OCI-LY7 (cell line): Measurements from ENCODE around the gene GNG7. TPM values are rescaled to one million over a fixed set of nuclear protein-coding genes. Genes with fewer than 3 reads are reported as not detected.

Experiments used
- BruUV-seq: library from RNA; stranded (reverse); fragments of 400-500 nt; replicated peaks from 2 replicates; lab custom pipeline; 2021; lab: Mats Ljungman, UMichigan
- CTCF ChIA-PET: fragments of 300-600 bp; sonication (Branson Sonifier 250); formaldehyde crosslinking; loops from one replicate; lab custom pipeline; 2022; ENCODE audit warnings: antibody characterized with exemption; ENCODE audit not compliant: unreplicated experiment; lab: Charles Lee
- POLR2A ChIA-PET: fragments of 300-600 bp; sonication (Branson Sonifier 250); formaldehyde crosslinking; loops from one replicate; lab custom pipeline; 2022; ENCODE audit warnings: antibody characterized with exemption; lab: Charles Lee
- DNase-seq: peaks from one replicate; pipeline ENCODE4 v3.0.0-alpha.2; 2015; ENCODE audit warnings: low spot score
- H2AFZ ChIP-seq: fragments of 200-600 bp; sonication (generic), shearing (Covaris generic); 2 replicates; pipeline ENCODE4 v1.6.1; 2014; ENCODE audit warnings: mild to moderate bottlenecking, antibody characterized with exemption, low read length, moderate library complexity
- H3K27ac ChIP-seq: fragments of 200-600 bp; sonication (generic); 2 replicates; pipeline ENCODE4 v1.5.1; 2014; ENCODE audit warnings: mixed run types, low read depth, mild to moderate bottlenecking, moderate library complexity, low read length, inconsistent platforms; ENCODE audit not compliant: poor library complexity, severe bottlenecking
- H3K36me3 ChIP-seq: fragments of 200-600 bp; sonication (generic); 2 replicates; pipeline ENCODE4 v1.6.1; 2014; ENCODE audit warnings: mild to moderate bottlenecking, antibody characterized with exemption, low read length, moderate library complexity, mixed read lengths; ENCODE audit not compliant: insufficient read depth
- H3K4me1 ChIP-seq: fragments of 200-600 bp; sonication (generic); 2 replicates; pipeline ENCODE4 v1.5.1; 2014; ENCODE audit warnings: mild to moderate bottlenecking, low read length; ENCODE audit not compliant: insufficient read depth, poor library complexity, severe bottlenecking
- H3K4me2 ChIP-seq: fragments of 200-600 bp; sonication (generic); 2 replicates; pipeline ENCODE4 v1.6.1; 2014; ENCODE audit warnings: mild to moderate bottlenecking, low read length
- H3K4me3 ChIP-seq: fragments of 200-600 bp; sonication (generic); 2 replicates; pipeline ENCODE4 v1.5.1; 2014; ENCODE audit warnings: mild to moderate bottlenecking, low read depth, low read length; ENCODE audit not compliant: poor library complexity, severe bottlenecking
- H3K79me2 ChIP-seq: fragments of 200-600 bp; sonication (generic); 2 replicates; pipeline ENCODE4 v1.6.1; 2016; ENCODE audit warnings: low read depth, mild to moderate bottlenecking, low read length, moderate library complexity, mixed read lengths; ENCODE audit not compliant: insufficient read depth
- H3K9me2 ChIP-seq: fragments of 200-600 bp; sonication (generic); 2 replicates; pipeline ENCODE4 v1.6.1; 2016; ENCODE audit warnings: mild to moderate bottlenecking, low read length, mixed read lengths; ENCODE audit not compliant: insufficient read depth
- H3K9me3 ChIP-seq: fragments of 200-600 bp; sonication (generic); 2 replicates; pipeline ENCODE4 v1.6.1; 2014; ENCODE audit warnings: mild to moderate bottlenecking, mixed run types, low read length, mixed read lengths
- H4K20me1 ChIP-seq: fragments of 200-600 bp; sonication (generic); 2 replicates; pipeline ENCODE4 v1.6.1; 2014; ENCODE audit warnings: mild to moderate bottlenecking, antibody characterized with exemption, low read length, moderate library complexity, mixed read lengths; ENCODE audit not compliant: insufficient read depth
- EZH2phosphoT487 ChIP-seq: fragments of 200-600 bp; sonication (generic); IDR thresholded peaks from 2 replicates; pipeline ENCODE4 v1.6.1; 2018; ENCODE audit warnings: low read depth, borderline replicate concordance, mild to moderate bottlenecking, mixed run types, antibody characterized with exemption, low read length, moderate library complexity, mixed read lengths
- intact Hi-C: fragments of 100-400 bp; cut with micrococcal nuclease; formaldehyde crosslinking; loops from one replicate; pipeline ENCODE4 v1.10.0; 2022; ENCODE audit not compliant: unreplicated experiment
- total RNA-seq, 2 experiments: library from RNA; depleted of rRNA in 1 of 2; stranded (reverse); fragments of >200 nt in 1 of 2; shearing (Covaris generic) in 1 of 2; gene quantifications; 2 replicates each; pipeline ENCODE4 v1.2.3, GENCODE V29; 2014 to 2022
- TF ChIP-seq, protein P1 (sequence below): fragments of 200-600 bp; sonication (generic); conservative IDR thresholded peaks from 2 replicates; pipeline ENCODE4 v1.5.1; 2014; ENCODE audit warnings: mild to moderate bottlenecking, antibody characterized with exemption, low read length, moderate library complexity, mixed read lengths

The GNG7 gene
- total RNA-seq, 2 experiments from 2014 or later: 13.9 to 15.3 TPM

DNA sequence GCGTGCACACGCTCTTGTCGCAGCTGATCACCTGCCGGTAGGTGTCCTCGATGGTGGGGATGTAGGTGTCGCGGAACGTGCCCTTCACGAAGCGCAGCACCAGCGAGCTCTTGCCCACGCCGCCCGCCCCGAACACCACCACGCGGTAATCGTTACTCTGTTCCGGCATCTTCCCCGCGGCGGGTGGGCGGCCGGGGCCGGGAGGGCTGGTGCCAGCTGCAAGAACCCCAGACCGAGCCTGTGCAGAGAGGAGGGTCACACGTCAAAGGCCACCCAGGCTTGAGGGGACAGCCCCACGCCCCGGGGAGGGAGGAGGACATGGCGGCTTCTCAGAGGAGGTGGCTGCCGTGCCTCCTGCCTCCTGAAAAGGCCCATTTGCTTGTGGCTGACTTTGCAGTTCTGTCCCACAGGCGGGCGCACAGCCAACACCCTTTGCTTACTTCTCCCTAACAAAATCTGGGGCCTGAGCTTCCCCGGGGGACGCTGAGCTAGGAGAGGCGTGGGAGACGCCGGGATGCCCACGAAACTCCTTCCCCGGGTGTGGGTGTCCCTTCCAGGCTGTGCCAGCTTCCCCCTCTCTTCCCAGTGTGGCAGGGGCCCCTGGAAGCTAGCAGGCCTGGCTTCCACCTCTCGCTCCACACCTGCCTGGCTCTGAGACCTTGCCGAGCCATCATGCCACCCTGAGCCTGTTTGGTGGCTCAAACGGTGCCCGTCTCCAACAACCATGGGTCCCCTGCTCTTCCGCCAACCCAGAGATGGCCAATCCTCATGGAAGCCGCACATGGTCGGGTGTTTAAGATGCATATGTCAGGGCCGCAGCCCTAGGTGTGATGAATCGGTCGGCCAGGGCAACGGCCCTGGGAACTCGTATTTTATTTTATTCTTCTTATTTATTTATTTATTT lies 15.4 kb upstream of the GNG7 start:
- H3K79me2 ChIP-seq: no peaks in the 10 kb centered on the region
- H3K36me3 ChIP-seq: no peaks in the 10 kb centered on the region
- intact Hi-C loops: no loop called here
- H3K4me3 ChIP-seq: no peak overlapping the region
- H3K9me3 ChIP-seq: 0 out of 2 replicates have a peak, but pooled peaks cover 7% of the 10 kb centered on the region
- no peaks in the 10 kb centered on the region for H4K20me1 ChIP-seq
- H3K4me2 ChIP-seq: no peak overlapping the region
- no peak overlapping the region for H2AFZ ChIP-seq
- peaks cover 16% of the 10 kb centered on the region for H3K4me1 ChIP-seq
- CTCF ChIA-PET: no interaction called here
- POLR2A ChIA-PET: no interaction called here
- no peak for TF ChIP-seq EZH2phosphoT487
- TF ChIP-seq, protein P1, sequence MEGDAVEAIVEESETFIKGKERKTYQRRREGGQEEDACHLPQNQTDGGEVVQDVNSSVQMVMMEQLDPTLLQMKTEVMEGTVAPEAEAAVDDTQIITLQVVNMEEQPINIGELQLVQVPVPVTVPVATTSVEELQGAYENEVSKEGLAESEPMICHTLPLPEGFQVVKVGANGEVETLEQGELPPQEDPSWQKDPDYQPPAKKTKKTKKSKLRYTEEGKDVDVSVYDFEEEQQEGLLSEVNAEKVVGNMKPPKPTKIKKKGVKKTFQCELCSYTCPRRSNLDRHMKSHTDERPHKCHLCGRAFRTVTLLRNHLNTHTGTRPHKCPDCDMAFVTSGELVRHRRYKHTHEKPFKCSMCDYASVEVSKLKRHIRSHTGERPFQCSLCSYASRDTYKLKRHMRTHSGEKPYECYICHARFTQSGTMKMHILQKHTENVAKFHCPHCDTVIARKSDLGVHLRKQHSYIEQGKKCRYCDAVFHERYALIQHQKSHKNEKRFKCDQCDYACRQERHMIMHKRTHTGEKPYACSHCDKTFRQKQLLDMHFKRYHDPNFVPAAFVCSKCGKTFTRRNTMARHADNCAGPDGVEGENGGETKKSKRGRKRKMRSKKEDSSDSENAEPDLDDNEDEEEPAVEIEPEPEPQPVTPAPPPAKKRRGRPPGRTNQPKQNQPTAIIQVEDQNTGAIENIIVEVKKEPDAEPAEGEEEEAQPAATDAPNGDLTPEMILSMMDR: no peak
- no peaks in the 10 kb centered on the region for H3K9me2 ChIP-seq
- BruUV-seq: no TSS peak
- DNase-seq: no peak
- no peak overlapping the region for H3K27ac ChIP-seq

DNA sequence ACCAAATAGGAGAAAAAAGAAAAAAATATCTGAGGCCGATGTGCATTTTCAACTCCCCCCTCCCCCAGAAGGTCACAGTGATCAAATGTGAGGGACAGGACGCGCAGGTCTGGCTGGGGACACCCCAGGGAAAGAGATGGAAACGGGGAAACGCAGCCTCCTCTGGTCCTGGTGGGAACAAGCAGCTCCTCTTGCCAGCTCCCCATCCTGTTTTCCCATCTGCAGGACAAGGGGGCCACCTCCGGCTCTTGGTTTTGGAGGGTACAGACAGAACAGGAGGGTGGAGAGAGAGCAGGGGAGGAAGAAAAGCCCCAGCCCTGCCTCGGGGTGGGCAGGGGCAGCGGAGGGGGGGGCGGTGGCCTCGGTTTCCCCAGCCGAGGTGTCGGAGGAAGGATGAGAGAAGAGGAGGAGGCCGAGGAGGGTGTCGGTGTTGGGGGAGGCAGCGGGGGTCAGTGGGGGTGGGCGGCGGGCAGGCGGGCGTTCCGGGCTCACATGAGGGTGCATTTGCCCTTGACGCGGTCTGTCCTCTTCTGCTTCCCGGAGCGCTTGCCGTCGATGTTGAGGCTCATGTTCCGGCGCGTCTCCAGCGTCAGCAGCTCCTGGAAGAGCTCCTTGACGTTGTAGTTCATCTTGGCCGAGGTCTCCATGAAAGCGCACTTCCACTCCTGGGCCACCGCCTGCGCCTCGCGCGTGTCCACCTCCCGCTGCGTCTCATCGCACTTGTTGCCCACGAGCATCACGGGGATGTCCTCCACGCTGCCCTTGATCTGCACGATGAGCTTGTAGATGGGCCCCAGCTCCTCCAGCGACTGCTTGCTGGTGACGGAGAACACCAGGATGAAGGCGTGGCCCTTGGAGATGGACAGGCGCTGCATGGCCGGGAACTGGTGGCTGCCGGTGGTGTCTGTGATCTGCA lies 14.5 kb upstream of the GNG7 start:
- ChIA-PET POLR2A (no interaction called here), CTCF (no interaction called here)
- no peak overlapping the region for H3K27ac ChIP-seq
- H3K4me3 ChIP-seq: no peak overlapping the region
- no peaks in the 10 kb centered on the region for H3K79me2 ChIP-seq
- TF ChIP-seq EZH2phosphoT487: no peak
- TF ChIP-seq, protein P1: no peak
- no peaks in the 10 kb centered on the region for H4K20me1 ChIP-seq
- H2AFZ ChIP-seq: no peak overlapping the region
- H3K4me2 ChIP-seq: no peak overlapping the region
- no peak for DNase-seq
- H3K36me3 ChIP-seq: no peaks in the 10 kb centered on the region
- peaks cover 16% of the 10 kb centered on the region for H3K4me1 ChIP-seq
- H3K9me3 ChIP-seq: 0 out of 2 replicates have a peak, but pooled peaks cover 7% of the 10 kb centered on the region
- intact Hi-C loops: no loop called here
- BruUV-seq: no TSS peak
- H3K9me2 ChIP-seq: no peaks in the 10 kb centered on the region
